Neural progenitor cell (in vitro differentiated cells): Measurements from ENCODE around the gene ATP13A3. TPM values are rescaled to one million over a fixed set of nuclear protein-coding genes. Genes with fewer than 3 reads are reported as not detected.

Source experiments
- DNase-seq: peaks from one replicate; pipeline ENCODE4 v3.0.0-alpha.2; 2016; ENCODE audit warnings: low spot score
- H2AFZ ChIP-seq: fragments of 200-600 bp; sonication (generic); replicated peaks from 2 replicates; pipeline ENCODE4 v1.6.1; 2016; ENCODE audit warnings: antibody characterized with exemption
- H3F3A ChIP-seq: fragments of 200-600 bp; sonication (generic); 2 replicates; pipeline ENCODE4 v1.6.1; 2016; ENCODE audit warnings: antibody characterized with exemption, low read depth
- H3K27ac ChIP-seq: fragments of 200-600 bp; sonication (generic); 2 replicates; pipeline ENCODE4 v1.5.1; 2016; ENCODE audit warnings: mild to moderate bottlenecking
- H3K27me3 ChIP-seq: fragments of 200-600 bp; sonication (generic); 2 replicates; pipeline ENCODE4 v1.6.1; 2016; ENCODE audit warnings: mild to moderate bottlenecking, moderate library complexity
- H3K36me3 ChIP-seq: fragments of 200-600 bp; sonication (generic); 2 replicates; pipeline ENCODE4 v1.5.1; 2016
- H3K4me1 ChIP-seq: fragments of 200-600 bp; sonication (generic); 2 replicates; pipeline ENCODE4 v1.6.1; 2016; ENCODE audit warnings: mixed run types
- H3K4me2 ChIP-seq: fragments of 200-600 bp; sonication (generic); 2 replicates; pipeline ENCODE4 v1.6.1; 2016
- H3K4me3 ChIP-seq: fragments of 200-600 bp; sonication (generic); 2 replicates; pipeline ENCODE4 v1.5.1; 2016
- H3K79me2 ChIP-seq: fragments of 200-600 bp; sonication (generic); 2 replicates; pipeline ENCODE4 v1.6.1; 2016; ENCODE audit warnings: low read depth
- H3K9ac ChIP-seq: fragments of 200-600 bp; sonication (generic); 2 replicates; pipeline ENCODE4 v1.6.1; 2016
- H3K9me3 ChIP-seq: fragments of 200-600 bp; sonication (generic); 2 replicates; pipeline ENCODE4 v1.5.1; 2016; ENCODE audit warnings: low read depth
- H4K20me1 ChIP-seq: fragments of 200-600 bp; sonication (generic); 2 replicates; pipeline ENCODE4 v1.6.1; 2016; ENCODE audit warnings: low read depth
- H3K27ac Mint-ChIP-seq: 3 replicates; pipeline ENCODE4 v1.8.0; 2021; ENCODE audit warnings: mixed read lengths
- H3K27me3 Mint-ChIP-seq: 2 replicates; pipeline ENCODE4 v1.8.0; 2022; ENCODE audit warnings: low read depth, mild to moderate bottlenecking, inconsistent platforms, moderate library complexity, mixed read lengths; ENCODE audit not compliant: insufficient read depth
- H3K36me3 Mint-ChIP-seq: 3 replicates; pipeline ENCODE4 v1.8.0; 2021; ENCODE audit warnings: mixed read lengths
- H3K4me1 Mint-ChIP-seq: 3 replicates; pipeline ENCODE4 v1.8.0; 2021; ENCODE audit warnings: mixed read lengths
- H3K4me3 Mint-ChIP-seq: 3 replicates; pipeline ENCODE4 v1.8.0; 2021; ENCODE audit warnings: mild to moderate bottlenecking, moderate library complexity, mixed read lengths
- H3K9me3 Mint-ChIP-seq: 3 replicates; pipeline ENCODE4 v1.8.0; 2020; ENCODE audit warnings: mixed read lengths
- CTCF ChIP-seq: fragments of 200-600 bp; sonication (generic); IDR thresholded peaks from 2 replicates; pipeline ENCODE4 v1.5.1; 2017; ENCODE audit warnings: antibody characterized with exemption, mild to moderate bottlenecking
- EZH2 ChIP-seq: fragments of 200-600 bp; sonication (generic); IDR thresholded peaks from 2 replicates; pipeline ENCODE4 v1.6.1; 2017; ENCODE audit warnings: antibody characterized with exemption, mild to moderate bottlenecking, moderate library complexity
- EZH2phosphoT487 ChIP-seq: fragments of 200-600 bp; sonication (generic); IDR thresholded peaks from 2 replicates; pipeline ENCODE4 v1.6.1; 2017; ENCODE audit warnings: antibody characterized with exemption
- total RNA-seq: library from RNA; depleted of rRNA; stranded (reverse); fragments of >200 nt; gene quantifications from 2 replicates; pipeline ENCODE4 v1.2.3, GENCODE V29; 2015; ENCODE audit warnings: low replicate concordance

Gene ATP13A3
- total RNA-seq, 1 donor from 2014 or later, result 105 TPM

- no peak for TF ChIP-seq EZH2
- TF ChIP-seq CTCF, result no peak
- TF ChIP-seq EZH2phosphoT487, result no peak
- no peaks in the 10 kb centered on the region for H4K20me1 ChIP-seq
- Mint-ChIP-seq H3K27me3 (peaks cover 5% of the 10 kb centered on the region), H3K4me3 (no peak overlapping the region), H3K27ac (no peak overlapping the region), H3K9me3 (no peaks in the 10 kb centered on the region), H3K4me1 (peaks cover 16% of the 10 kb centered on the region), H3K36me3 (peaks cover 2% of the 10 kb centered on the region)
- H3K36me3 ChIP-seq, result no peaks in the 10 kb centered on the region
- H3F3A ChIP-seq, result peaks cover 43% of the 10 kb centered on the region
- no peak overlapping the region for H2AFZ ChIP-seq
- no peak overlapping the region for H3K4me2 ChIP-seq
- H3K27ac ChIP-seq, result no peak overlapping the region
- H3K9ac ChIP-seq, result no peak overlapping the region
- no peak for DNase-seq
- no peaks in the 10 kb centered on the region for H3K79me2 ChIP-seq
- no peak overlapping the region for H3K4me3 ChIP-seq
- peaks cover 33% of the 10 kb centered on the region for H3K27me3 ChIP-seq
- no peaks in the 10 kb centered on the region for H3K4me1 ChIP-seq
- H3K9me3 ChIP-seq, result no peaks in the 10 kb centered on the region
Measured at GRCh38 chr3:194401868-194402329, 84.9 kb downstream of the ATP13A3 start.

GRCh38 chr3:194401346-194401745 lies 85.5 kb downstream of the ATP13A3 start:
- Mint-ChIP-seq H3K36me3 (peaks cover 2% of the 10 kb centered on the region), H3K27me3 (peaks cover 5% of the 10 kb centered on the region), H3K4me3 (no peak overlapping the region), H3K27ac (no peak overlapping the region), H3K4me1 (peaks cover 18% of the 10 kb centered on the region), H3K9me3 (no peaks in the 10 kb centered on the region)
- Histone ChIP-seq H3K9ac (no peak overlapping the region), H3K79me2 (no peaks in the 10 kb centered on the region), H3K27me3 (peaks cover 38% of the 10 kb centered on the region), H3K4me2 (no peak overlapping the region), H3K4me1 (peaks cover 2% of the 10 kb centered on the region), H3K36me3 (no peaks in the 10 kb centered on the region), H3K4me3 (no peak overlapping the region), H3K27ac (no peak overlapping the region), H2AFZ (no peak overlapping the region), H3F3A (peaks cover 42% of the 10 kb centered on the region), H4K20me1 (no peaks in the 10 kb centered on the region), H3K9me3 (no peaks in the 10 kb centered on the region)
- DNase-seq, result no peak
- TF ChIP-seq EZH2phosphoT487, result no peak
- TF ChIP-seq EZH2, result no peak
- no peak for TF ChIP-seq CTCF

GRCh38 chr3:194399874-194400411 lies 86.9 kb downstream of the ATP13A3 start:
- Mint-ChIP-seq H3K27me3 (peaks cover 8% of the 10 kb centered on the region), H3K27ac (peak overlapping the region; percentile 84), H3K36me3 (peaks cover 2% of the 10 kb centered on the region), H3K4me1 (peaks cover 32% of the 10 kb centered on the region), H3K9me3 (no peaks in the 10 kb centered on the region), H3K4me3 (no peak overlapping the region)
- Histone ChIP-seq H3K27ac (no peak overlapping the region), H3K9me3 (no peaks in the 10 kb centered on the region), H3K79me2 (no peaks in the 10 kb centered on the region), H3K4me1 (peaks cover 8% of the 10 kb centered on the region), H2AFZ (no peak overlapping the region), H3K4me3 (no peak overlapping the region), H3F3A (peaks cover 43% of the 10 kb centered on the region), H3K36me3 (no peaks in the 10 kb centered on the region), H3K9ac (no peak overlapping the region), H3K4me2 (no peak overlapping the region), H3K27me3 (peaks cover 52% of the 10 kb centered on the region), H4K20me1 (no peaks in the 10 kb centered on the region)
- TF ChIP-seq EZH2 (no peak), EZH2phosphoT487 (no peak), CTCF (no peak)
- DNase-seq, result no peak
